GM19438 (cell line): Measurements from ENCODE around the gene RNF130.

Experiments
- ATAC-seq: cut with Tn5 transposase; IDR thresholded peaks from one replicate; pipeline ENCODE4 v1.9.1; 2021; ENCODE audit warnings: low read depth; ENCODE audit not compliant: unreplicated experiment

The RNF130 gene, protein sequence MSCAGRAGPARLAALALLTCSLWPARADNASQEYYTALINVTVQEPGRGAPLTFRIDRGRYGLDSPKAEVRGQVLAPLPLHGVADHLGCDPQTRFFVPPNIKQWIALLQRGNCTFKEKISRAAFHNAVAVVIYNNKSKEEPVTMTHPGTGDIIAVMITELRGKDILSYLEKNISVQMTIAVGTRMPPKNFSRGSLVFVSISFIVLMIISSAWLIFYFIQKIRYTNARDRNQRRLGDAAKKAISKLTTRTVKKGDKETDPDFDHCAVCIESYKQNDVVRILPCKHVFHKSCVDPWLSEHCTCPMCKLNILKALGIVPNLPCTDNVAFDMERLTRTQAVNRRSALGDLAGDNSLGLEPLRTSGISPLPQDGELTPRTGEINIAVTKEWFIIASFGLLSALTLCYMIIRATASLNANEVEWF

GRCh38 chr5:180071531-180072255 lies at the start of gene RNF130:
TSS of gene RNF130 (minus strand) at chr5:180071759. CDS start at chr5:180071702, 57 bp downstream.
- ATAC-seq: no peak

DNA sequence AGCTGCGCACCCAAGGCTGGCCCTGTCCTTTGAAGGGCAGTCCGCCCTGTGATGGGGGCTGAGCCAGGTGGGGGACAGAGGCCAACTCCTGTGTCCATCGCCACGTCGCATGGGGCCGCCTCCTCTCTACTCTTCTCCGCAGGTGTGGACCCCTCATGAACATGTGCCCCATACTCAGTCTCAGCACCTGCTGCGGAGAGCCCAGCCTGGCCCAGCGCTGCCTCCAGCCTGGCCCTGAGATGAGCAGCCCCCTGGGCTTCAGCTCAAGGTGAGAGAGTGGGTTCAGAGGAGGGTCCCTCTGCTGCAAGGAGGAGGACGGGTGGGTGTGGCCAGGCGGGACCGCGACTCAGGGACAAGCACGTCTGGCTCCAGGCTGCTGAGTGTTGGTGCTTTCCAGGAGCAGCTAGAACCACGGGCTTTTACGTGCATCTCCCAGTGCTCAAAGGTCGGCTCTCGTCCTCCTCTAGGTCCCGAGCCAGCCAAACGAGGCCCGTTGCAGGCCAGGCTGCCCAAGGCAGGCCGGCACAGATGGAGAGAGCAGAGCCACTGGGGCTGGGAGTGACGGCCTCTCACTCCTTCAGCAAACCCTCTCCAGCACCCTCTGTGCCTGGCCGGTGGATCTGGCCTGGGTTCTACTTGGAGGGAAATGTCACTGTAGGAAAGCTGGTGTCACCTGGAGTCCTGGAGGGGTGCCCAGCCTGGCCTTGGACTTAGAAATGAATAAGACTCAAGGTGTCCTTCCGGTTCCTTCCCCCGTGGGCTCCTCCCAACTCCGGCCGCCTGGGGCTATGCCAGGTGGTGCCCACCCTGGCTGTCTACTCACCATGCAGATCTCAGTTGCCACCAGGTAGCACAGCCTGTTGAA lies 48.9 kb upstream of the RNF130 start:
- ATAC-seq: no peak

- no peak for ATAC-seq
Measured at GRCh38 chr5:180119903-180120236, 48.3 kb upstream of the RNF130 start.

- no peak for ATAC-seq
Measured at GRCh38 chr5:180119031-180119902, 47.7 kb upstream of the RNF130 start.

- no peak for ATAC-seq
Measured at GRCh38 chr5:180118391-180118791, 46.8 kb upstream of the RNF130 start.

DNA sequence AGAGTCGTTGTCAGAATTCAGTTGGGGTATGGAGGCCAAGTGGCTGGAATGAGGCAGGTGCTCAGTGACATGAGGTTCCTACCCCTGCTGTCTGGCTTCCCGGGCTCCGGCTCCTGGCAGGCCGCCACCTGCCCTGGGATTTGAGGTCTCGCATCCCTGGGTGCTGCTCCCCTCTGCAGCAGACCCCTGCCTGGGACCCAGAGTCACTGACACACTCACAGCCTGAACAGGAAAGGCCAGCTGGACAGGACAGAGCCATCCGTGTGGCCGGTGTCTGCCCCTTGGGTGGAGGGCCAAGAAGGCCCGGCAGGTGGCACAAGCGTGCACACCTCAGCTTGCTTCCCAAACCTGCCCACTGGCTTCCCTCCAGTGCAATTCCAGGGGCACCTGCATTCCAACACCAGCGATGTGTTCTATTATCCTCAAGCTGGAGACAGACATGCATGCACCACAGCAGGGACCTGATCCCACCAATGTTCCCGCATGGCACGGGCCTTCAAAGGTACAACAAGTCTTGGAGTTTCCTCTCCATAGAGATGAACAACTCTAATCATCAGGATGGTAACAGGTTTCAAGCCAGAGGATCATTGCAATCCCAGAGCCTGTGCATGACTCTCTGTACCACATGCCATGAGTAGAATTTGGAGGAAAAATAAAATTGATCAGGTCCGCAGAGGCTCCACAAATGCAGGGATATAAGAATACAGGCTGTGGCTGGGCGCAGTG lies 45.6 kb upstream of the RNF130 start:
- ATAC-seq: no peak

GRCh38 chr5:180116077-180116999 lies 44.8 kb upstream of the RNF130 start:
- ATAC-seq: no peak

DNA sequence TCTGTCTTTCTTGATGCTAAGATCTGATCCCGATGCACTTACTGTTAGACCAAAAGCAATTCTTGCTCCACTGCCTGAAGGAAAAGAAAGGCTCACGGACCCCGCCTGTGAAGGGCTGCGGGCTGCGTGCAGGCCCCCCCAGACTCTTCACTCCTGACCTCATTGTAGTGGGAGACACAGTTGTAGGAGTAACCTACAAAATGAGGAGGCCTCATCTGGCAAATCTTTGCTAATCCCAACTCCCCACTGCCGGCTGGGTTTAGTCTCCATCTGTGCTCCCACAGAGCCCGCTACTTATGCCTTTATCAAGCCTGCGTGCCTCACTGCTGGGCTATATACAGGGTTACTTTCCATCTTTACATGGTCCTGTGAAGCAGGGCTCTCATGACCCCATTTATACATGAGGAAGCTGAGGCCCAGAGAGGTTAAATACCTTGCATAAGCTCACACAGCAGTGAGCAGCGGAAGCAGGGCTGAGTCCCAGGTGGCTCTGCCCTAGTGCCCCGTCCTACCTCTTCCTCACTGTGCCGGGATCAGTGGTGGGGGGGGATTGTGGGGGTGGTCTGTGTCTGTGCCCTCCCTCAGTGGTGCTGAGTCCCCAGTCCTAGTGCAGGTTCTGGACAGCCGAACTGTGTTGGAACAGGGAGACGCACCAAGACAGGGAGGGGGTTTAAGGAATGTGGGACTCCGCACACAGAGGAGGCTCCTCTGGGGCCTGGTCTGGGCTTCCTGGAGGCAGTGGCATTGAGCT lies 43.9 kb upstream of the RNF130 start:
- no peak for ATAC-seq

- no peak for ATAC-seq
Measured at GRCh38 chr5:180114304-180115003, 42.9 kb upstream of the RNF130 start.

- no peak for ATAC-seq
Measured at GRCh38 chr5:180113660-180114303, 42.2 kb upstream of the RNF130 start.

DNA sequence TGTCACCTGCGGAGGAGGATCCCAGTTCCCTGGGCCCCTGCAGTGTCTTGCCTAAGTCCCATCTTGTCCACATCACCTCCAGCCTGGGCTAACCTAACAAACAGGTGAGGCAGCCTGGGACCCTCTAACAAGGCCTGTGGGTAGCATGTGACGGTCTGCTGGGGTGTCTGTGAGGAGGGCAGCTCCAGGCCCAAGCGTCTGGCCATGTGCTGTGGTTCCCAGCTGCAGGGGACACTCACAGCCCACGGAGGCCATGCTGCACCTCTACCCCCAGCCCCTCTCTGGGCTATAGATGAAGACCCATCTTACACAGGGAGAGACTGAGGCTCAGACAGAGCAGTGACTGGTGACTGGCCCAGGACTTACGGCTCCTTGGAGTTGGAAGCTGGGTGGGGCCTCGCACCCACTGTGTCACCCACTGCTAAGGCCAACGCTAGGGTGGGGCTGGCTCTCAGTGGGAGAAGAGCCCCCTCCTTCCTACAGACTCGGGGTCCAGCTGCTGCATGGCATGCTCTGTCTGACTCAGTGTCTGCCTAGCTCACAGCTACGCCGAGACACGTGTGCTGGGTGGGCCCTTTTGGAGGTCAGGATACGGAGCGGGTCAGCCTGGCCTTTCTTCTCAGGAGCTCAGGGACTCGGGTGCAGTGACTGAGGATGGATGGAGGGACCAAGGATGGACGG lies 40.8 kb upstream of the RNF130 start:
- ATAC-seq: no peak

GRCh38 chr5:180111273-180112002 lies 39.9 kb upstream of the RNF130 start:
- no peak for ATAC-seq

- no peak for ATAC-seq
Measured at GRCh38 chr5:180109920-180110319, 38.4 kb upstream of the RNF130 start.

DNA sequence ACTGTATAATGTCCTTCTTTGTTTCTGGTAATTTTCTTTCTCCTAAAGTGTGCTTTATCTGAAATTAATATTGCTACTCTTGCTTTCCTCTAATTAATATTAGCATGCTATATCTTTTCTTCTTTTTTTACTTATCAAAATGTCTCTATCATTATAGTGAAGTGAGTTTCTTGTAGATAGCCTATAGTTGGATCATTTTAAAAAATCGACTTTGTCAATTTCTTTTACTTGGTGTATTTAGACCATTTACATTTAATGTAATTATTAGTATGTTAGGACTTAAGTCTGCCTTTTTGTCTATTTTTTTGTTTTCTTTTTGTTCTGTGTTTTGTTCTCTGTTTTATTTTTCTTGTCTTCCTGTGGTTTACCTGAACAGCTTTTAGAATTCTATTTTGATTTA lies 35.4 kb upstream of the RNF130 start:
- ATAC-seq: no peak

- ATAC-seq: no peak
Measured at GRCh38 chr5:180105827-180106312, 34.3 kb upstream of the RNF130 start.
